ENCODE results near the gene NDUFS8.
"Not testable (repeated sequence)": the region's sequence is repeated elsewhere in the genome, so short reads cannot be mapped to it uniquely, and the experiment has no call there.

The NDUFS8 gene

DNA sequence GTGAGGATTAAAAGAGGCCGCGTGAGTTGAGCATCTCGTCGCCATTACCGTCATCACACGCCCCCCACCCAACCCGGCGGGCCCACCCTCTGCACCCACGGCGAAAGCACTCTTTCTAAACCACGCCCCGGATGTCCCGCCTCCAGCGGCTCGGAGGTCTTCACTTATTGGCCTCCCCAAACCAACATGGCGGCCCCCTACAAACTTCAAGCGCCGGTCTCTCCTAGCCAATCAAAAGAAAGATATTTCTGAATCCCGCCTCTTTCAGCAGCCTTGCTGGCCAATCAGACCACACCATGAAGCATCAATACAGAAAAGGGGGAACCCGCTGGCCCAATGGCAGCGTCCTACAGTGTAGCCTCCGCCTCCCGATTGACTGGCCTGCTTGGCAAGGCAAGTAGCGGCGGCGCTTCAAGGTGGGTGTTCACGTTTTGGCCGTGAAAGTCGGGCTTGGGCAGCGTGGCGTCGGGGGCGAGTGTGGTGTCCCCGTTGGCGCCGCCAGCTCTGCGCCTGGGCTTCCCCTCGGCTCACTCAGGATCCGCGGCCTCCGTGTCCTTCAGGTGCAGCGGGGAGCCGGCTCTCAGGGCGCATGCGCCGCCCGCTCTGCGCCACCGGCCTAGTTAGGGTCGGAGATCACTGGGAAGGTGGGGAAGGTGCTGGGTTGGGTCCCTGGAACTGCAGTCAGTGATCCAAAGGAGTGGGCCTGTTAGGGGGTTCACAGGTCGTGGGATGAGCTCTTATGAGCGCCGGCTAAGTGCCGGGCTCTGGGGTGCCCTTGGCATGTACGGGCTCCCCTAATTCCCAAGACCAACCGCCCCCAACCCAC lies at the start of gene NDUFS8:
Gene NDUFS8 (plus strand): TSS at position 364 of the 826 bp plus-strand sequence. CDS start 1,471 bp downstream, outside the sequence.
- peak; percentile 98 for DNase-seq (ENCODE audit: low read depth)
- in situ Hi-C loops (cut with HindIII; ENCODE audit: low sequenced_read_pairs) = no loop called here
- H3K4me3 ChIP-seq (ENCODE audit: low read depth, low read length) = peak within 1 kb of the TSS; percentile 87
- TF ChIP-seq, protein P1, sequence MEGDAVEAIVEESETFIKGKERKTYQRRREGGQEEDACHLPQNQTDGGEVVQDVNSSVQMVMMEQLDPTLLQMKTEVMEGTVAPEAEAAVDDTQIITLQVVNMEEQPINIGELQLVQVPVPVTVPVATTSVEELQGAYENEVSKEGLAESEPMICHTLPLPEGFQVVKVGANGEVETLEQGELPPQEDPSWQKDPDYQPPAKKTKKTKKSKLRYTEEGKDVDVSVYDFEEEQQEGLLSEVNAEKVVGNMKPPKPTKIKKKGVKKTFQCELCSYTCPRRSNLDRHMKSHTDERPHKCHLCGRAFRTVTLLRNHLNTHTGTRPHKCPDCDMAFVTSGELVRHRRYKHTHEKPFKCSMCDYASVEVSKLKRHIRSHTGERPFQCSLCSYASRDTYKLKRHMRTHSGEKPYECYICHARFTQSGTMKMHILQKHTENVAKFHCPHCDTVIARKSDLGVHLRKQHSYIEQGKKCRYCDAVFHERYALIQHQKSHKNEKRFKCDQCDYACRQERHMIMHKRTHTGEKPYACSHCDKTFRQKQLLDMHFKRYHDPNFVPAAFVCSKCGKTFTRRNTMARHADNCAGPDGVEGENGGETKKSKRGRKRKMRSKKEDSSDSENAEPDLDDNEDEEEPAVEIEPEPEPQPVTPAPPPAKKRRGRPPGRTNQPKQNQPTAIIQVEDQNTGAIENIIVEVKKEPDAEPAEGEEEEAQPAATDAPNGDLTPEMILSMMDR (IDR thresholded peaks at IDR 0.05; ENCODE audit: low read depth, low read length, missing control alignments) = no peak

DNA sequence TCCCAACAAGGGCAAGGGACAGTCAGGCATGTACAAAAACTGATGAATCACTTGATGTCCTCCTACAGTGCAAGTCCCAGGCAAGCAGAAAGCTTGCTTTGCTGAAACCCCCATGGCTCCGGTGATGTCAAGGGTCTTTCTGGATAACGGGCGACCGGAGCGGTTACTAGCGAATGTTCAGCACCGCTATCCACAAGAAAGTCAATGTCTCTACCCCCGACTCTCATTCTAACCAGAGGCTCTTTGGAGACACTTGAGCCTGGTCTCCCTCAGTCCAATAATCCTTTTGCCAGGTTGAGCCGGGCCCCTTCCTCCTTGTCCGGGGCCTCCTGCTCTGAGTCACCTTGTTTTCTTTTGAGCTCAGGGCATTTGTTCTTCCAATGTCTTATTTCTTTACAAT lies 49.3 kb upstream of the NDUFS8 start:
- DNase-seq (ENCODE audit: low read depth); H3K4me3 ChIP-seq (ENCODE audit: low read depth, low read length); in situ Hi-C loops (cut with HindIII; ENCODE audit: low sequenced_read_pairs): not testable (repeated sequence)

DNA sequence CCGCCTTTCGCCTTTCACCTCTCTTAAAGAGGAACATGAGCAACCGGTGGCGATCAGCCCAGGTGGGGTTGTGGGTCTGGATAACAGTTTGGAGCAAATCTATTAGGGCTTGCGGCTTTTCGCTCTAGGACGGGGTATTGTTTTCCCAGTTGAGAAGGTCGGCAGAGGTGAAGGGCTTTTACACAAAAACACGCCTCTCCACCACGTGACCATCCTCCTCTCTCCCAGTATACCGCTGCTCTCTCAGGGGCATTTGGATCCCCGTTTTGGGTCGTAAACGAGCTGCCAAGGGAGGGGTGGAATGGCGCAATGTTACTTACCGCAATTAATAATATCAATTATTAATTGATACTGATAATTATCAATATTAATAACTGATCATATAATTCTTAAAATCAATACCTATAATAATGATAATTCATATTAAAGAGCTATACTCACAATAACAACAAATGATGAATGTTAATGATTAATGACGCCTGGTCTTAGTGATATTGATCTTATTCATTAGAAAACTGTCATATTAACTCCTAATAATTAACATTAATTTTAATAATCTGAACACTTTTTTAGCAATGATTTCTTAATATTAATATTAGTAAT lies 48.1 kb upstream of the NDUFS8 start:
- H3K4me3 ChIP-seq (ENCODE audit: low read depth, low read length); DNase-seq (ENCODE audit: low read depth); in situ Hi-C loops (cut with HindIII; ENCODE audit: low sequenced_read_pairs): not testable (repeated sequence)

DNA sequence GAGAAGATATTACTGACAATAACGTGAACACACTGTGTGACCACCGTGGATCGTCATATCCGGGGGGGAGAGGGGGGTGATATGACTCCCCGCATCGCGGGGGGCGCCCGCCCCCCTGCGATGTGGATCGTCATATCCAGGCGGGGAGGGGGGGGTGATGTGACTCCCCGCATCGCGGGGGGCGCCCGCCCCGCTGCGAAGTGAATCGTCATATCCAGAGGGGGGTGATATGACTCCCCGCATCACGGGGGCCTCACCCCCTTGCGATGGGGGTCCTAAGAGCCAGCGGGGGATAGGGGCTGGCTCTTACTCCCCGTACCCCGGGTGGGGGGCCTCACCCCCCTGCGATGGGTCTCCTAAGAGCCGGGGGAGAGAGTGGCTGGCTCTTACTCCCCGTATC lies 46.5 kb upstream of the NDUFS8 start:
- in situ Hi-C loops (cut with HindIII; ENCODE audit: low sequenced_read_pairs) = no loop called here
- TF ChIP-seq, protein P1 (IDR thresholded peaks at IDR 0.05; ENCODE audit: low read depth, low read length, missing control alignments) = no peak
- H3K4me3 ChIP-seq (ENCODE audit: low read depth, low read length) = no peak overlapping the region
- no peak for DNase-seq (ENCODE audit: low read depth)

DNA sequence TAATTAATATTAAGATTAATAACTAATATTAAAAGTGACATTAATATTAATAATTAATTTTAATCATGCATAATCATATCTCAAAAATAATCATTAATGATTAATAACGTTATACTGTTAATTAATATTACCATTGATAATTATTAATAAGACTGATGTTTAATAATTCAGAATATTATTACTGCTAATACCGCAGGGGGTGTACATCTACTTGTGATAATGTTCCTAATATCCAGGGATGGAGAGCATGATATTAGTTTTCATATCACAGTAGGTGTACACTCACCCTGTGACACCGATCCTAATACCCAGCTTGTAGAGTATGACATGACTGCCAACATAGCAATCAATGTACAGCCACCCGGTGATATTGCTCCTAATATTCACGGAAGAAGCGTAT lies 45.2 kb upstream of the NDUFS8 start:
- H3K4me3 ChIP-seq (ENCODE audit: low read depth, low read length); in situ Hi-C loops (cut with HindIII; ENCODE audit: low sequenced_read_pairs); DNase-seq (ENCODE audit: low read depth): not testable (repeated sequence)

DNA sequence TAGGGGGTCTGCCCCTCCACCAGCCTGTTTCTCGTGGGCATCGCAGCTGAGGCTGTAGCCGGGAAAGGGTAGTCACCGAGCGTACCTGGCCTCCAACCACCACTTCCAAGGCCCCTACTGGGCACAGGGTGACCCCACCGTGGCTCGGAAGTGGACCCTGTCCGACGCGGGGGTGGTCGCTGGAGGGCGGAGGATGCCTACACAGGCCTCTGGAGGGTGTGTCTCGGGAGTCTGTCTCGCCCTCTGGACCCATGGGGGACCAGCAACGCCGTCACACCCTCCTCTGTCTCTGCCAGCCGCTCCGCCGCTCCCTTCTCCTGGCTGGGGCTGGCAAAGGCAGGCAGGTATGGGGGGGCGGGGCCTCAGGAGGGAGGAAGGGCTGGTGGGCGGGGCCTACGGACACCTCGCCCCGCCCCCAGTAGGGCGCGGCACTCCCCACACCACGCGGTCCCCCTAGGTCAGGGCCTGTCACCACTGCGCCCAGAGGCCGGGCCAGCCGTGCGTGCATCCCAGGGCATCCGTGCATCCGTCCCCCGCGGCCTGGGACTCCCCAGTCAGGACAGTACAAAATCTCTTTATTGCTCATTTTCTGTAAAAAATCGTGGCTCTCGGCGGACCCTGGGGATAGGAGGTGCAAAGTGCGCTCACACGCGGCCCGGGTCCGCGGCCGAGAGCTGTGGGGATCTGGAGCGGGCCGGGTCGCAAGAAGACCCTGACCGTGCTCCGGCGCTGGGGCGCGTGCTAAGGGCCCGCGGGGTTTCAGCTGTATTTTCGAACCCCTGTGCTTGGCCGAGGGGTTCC lies 39.7 kb upstream of the NDUFS8 start:
- H3K4me3 ChIP-seq (ENCODE audit: low read depth, low read length); DNase-seq (ENCODE audit: low read depth); in situ Hi-C loops (cut with HindIII; ENCODE audit: low sequenced_read_pairs): not testable (repeated sequence)

DNA sequence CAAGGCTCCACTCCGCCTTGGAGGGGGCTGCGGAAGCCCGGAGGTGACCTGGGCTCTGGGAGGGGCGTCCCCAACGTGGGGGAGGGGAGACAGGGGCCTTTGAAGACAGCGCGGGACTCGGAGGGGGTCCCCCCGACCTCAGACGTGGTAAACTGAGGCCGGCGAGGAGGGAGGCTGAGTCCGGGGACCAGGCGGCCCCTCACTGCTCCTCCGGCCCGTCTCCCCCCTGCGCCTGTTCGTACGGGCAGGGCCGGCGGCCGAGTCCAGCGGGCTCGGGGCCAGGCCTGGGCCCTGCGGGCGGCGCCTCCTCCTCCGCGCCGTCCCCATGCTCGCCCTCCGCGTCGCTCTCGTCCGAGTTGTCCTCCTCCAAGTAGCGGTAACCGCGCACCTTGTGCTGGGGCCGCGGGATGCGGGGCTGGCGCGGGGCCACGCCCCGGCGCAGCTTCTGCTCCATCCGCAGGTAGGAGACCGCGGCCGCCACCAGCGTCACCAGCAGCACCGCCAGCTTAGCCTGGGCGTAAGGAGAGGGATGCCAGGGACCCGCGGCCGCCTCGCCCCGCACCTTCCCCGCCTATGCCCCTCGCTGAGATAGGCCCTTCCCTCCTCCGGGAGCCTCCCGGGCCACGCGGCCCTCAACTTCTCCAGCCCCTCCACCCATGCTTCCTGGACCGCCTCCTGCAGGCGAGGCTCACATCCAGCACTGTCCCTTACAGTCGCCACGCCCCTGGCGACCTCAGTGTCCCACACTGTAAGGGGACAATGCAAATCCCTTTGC lies 38.9 kb upstream of the NDUFS8 start:
- in situ Hi-C loops (cut with HindIII; ENCODE audit: low sequenced_read_pairs); DNase-seq (ENCODE audit: low read depth); H3K4me3 ChIP-seq (ENCODE audit: low read depth, low read length): not testable (repeated sequence)

DNA sequence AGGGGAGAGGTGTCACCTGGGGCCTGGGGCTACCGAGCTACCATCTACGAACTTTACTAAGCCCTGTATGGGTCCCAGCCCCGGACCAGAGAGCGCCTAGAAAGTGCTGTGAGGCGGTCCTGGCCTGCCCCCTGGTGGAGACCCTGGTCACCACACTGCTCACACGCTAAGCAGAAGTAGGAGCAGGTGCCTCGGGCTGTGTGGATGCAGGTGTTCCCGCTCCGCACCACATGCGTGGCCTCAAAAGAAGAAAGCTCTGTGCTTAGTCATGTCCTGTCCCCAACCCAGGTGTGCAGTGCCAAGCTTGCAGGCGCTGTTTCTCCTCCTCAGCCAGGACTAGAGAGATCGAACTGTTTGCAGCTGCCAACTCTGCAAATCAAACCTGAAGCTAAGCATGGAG lies 36.7 kb upstream of the NDUFS8 start:
- in situ Hi-C loops (cut with HindIII; ENCODE audit: low sequenced_read_pairs); H3K4me3 ChIP-seq (ENCODE audit: low read depth, low read length); DNase-seq (ENCODE audit: low read depth): not testable (repeated sequence)
- TF ChIP-seq, protein P1 (IDR thresholded peaks at IDR 0.05; ENCODE audit: low read depth, low read length, missing control alignments) = peak; percentile 45

DNA sequence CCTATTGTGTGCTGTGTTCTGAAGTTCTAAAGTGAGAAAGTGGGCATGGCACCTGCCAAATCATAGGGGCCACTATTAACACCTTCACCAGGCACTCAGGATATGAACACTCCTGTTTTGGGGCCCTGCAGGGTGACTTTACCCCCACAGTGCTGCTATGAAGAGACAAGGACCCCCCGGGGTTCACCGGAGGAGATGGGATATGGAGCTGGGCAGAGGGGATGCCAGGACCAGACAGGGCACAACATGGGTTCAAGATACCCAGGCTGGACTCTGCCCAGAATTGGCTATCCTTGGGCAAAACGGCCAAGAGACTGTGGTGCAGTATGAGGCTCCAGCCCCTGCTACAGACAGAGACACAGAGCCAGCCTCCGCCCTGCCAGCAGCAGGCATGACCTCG lies 36.1 kb upstream of the NDUFS8 start:
- in situ Hi-C loops (cut with HindIII; ENCODE audit: low sequenced_read_pairs); DNase-seq (ENCODE audit: low read depth); H3K4me3 ChIP-seq (ENCODE audit: low read depth, low read length): not testable (repeated sequence)

DNA sequence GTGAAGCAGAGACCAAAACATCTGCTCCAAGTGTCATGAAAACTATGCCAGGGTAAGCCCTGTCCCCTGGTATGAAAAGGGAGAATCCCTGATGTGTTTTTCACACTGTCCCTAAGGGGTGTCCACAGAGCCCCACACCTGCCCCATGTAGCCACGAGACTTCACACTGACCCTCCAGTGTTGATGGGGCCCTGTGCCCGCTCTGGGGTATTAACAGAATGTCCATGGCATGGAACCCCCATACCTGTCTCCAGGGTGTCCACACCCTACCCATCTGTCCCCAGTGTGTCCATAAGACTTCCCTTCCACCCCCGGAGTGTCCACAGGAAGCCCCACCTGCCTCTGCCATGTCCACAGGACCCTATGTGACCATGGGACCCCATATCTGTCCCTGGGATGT lies 35.4 kb upstream of the NDUFS8 start:
- H3K4me3 ChIP-seq (ENCODE audit: low read depth, low read length); DNase-seq (ENCODE audit: low read depth); in situ Hi-C loops (cut with HindIII; ENCODE audit: low sequenced_read_pairs): not testable (repeated sequence)

DNA sequence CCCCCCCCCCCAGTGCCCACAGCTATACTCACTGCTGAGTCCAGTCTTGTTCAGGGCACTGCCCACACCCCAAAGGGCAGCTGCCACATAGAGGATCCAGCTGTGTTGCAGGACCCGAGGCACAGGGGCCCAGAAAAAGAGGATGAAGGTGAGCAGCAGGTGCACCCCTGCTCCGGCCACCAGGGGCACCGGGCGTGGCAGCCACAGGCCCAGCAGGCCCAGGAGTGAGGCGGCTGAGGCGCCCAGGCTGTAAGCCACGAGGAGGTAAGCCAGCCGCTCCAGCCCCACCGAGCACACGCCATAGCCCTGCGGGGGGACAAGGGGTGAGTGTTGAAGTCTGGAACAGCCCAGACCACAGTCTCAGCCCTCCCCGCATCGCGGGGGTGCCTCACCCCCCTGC lies 34.9 kb upstream of the NDUFS8 start:
- H3K4me3 ChIP-seq (ENCODE audit: low read depth, low read length); in situ Hi-C loops (cut with HindIII; ENCODE audit: low sequenced_read_pairs); DNase-seq (ENCODE audit: low read depth): not testable (repeated sequence)

Measured in astrocyte of the cerebellum (primary cell).